GM21576 (cell line): ENCODE results near the gene HEG1.
A peak's percentile ranks its signal among the peaks of the same experiment; 100 is the strongest.
"Not testable (repeated sequence)": the region's sequence is repeated elsewhere in the genome, so short reads cannot be mapped to it uniquely, and the experiment has no call there.

Experiments
- ATAC-seq: cut with Tn5 transposase; IDR thresholded peaks from one replicate; pipeline ENCODE4 v1.9.1; 2021; ENCODE audit warnings: mild to moderate bottlenecking, moderate library complexity; ENCODE audit not compliant: unreplicated experiment

The HEG1 gene, protein sequence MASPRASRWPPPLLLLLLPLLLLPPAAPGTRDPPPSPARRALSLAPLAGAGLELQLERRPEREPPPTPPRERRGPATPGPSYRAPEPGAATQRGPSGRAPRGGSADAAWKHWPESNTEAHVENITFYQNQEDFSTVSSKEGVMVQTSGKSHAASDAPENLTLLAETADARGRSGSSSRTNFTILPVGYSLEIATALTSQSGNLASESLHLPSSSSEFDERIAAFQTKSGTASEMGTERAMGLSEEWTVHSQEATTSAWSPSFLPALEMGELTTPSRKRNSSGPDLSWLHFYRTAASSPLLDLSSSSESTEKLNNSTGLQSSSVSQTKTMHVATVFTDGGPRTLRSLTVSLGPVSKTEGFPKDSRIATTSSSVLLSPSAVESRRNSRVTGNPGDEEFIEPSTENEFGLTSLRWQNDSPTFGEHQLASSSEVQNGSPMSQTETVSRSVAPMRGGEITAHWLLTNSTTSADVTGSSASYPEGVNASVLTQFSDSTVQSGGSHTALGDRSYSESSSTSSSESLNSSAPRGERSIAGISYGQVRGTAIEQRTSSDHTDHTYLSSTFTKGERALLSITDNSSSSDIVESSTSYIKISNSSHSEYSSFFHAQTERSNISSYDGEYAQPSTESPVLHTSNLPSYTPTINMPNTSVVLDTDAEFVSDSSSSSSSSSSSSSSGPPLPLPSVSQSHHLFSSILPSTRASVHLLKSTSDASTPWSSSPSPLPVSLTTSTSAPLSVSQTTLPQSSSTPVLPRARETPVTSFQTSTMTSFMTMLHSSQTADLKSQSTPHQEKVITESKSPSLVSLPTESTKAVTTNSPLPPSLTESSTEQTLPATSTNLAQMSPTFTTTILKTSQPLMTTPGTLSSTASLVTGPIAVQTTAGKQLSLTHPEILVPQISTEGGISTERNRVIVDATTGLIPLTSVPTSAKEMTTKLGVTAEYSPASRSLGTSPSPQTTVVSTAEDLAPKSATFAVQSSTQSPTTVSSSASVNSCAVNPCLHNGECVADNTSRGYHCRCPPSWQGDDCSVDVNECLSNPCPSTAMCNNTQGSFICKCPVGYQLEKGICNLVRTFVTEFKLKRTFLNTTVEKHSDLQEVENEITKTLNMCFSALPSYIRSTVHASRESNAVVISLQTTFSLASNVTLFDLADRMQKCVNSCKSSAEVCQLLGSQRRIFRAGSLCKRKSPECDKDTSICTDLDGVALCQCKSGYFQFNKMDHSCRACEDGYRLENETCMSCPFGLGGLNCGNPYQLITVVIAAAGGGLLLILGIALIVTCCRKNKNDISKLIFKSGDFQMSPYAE (N-terminal part only)

DNA sequence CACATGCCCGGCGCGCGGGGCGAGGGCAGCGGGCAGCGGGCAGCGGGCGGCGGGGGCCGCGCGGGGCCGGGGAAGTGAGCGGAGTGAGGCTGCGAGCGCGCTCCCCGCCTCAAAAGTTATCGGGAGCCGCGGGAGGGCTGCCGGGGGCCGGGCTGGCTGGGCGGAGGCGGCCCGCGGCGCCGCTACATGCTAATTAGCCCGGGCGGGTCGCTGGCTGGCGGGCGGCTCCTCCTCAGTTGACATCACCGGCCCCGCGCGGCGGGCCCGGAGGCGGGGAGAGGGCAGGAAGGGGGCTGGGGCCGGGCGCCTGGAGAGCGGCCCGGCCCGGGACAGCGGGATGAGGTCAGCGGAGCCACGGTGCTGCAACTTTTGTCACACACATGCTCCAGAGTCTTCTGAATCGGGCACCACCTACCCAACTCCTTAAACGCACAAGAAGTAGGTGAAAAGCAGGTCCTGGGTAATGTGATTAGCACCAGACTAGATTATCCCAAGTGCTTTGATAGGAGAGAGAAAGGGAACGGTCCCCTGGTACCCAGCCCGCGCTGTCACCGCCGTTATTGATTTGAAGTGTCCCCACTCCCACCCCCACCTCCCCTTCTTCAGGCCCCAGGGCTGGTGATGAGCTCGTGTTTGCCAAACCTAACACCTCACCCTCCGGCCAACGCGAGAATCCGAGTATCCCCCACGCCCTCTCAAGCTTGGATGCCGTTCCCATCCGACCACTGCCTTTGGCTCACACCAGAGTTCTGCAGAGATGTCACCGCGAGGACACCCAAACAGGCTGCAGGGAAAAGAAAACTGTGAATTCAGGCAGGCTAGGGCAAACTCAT, at the start of gene HEG1:
Gene HEG1 (minus strand): TSS at position 85 of the 833 bp plus-strand sequence. CDS start 107 bp downstream, outside the sequence.
- peak; percentile 53 for ATAC-seq

DNA sequence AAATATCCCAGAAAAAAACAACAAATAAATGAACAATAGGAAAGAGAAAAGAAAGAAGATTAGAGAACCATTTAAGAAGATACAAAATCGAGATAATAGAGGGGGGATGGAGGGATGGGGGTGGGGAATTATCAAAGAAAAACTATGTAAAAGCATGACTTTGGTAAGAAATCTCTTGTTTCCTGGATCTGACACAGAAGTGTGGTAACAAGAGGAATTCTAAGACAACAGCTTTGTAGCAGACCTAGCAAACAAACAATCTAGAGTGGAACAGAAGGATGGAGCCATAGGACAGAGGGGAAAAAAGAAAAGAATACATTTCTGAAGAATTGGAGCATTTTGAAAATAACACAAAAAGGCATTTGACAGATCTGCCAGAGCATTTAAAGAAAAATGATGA, 49.3 kb upstream of the HEG1 start:
- ATAC-seq, result no peak

DNA sequence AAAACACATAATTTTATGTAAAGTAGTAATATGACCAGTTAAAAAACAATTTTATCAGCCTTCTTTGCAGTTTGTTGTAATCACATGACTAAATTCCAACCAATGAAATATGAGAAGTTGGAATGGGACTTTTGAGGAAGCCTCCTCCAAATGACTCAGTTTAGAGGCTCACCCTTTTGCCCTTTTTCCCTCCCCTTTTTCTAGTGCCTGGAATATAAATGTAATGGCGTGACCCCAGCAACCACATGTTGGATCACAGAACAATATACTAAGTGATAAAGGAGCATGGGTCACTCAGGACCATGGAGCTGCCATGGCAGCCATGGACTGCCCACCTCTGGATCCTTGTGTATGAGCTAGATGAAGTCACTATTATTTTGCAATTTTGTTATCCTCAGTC, 48.8 kb upstream of the HEG1 start:
- no peak for ATAC-seq

DNA sequence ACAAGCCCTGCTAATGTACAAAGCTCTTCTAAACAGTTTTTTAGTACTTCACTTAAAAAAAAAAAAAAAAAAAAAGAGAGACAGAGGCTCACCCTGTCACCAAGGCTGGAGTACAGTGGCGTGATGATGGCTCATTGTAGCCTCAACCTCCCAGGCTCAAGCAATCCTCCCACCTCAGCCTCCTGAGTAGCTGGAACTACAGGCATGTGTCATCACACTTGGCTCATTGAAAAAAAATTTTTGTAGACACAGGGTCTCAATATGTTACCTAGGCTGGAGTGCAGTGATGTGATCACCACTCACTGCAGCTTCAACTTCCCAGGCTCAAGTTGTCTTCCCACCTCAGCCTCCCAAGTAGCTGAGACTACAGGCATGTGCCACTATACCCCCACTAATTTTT, 47.6 kb upstream of the HEG1 start:
- ATAC-seq, result no peak

DNA sequence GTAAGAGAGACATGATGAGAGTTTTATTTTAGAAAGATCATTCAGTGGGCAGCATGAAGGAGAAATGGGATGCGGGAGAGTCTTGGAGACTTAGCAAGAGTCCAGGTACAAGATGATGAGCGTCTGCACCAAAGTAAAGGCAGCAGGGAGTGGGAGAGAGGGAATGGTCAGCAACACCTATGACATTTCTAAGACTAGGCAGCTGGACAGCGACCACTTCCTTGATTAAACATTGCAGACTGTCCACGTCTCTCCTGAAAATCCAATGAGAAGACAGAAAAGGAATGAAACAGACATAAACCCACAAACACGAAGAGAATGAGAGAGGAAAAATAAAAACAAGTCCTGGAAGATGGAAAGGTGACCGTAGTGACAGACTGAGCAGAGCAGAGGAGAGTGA, 46.7 kb upstream of the HEG1 start:
- no peak for ATAC-seq

DNA sequence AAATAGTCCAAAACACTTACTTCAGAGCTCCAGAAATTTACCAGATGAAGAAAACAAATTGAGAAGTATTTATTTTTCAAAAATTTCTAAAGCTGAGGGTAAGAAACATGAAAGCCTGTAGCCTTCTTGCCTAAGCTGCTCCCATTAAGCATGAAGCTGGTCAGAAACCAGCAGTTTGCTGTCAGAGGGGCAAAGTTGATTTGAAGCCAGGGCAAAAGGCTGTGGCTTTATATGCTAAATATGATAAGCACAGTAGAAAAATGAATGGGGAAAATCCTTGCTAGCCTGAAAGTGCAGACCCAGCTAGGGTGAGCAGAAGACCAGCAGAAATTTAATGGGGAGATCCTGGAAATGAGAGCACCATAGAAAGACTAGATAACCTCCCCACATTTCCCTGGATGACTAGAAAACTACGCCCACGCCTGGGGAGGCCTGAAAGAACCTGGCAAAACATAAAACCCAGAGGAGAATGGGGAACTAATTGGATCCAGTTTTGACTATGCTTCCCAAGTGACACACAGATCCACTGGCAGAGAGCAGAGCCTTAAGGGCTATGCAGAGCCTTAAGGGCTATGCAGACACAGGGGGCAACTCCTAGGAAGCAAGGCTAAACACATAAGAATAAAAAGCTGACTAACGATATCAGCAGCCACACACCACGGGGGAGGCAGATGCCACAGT, 43.0 kb upstream of the HEG1 start:
- no peak for ATAC-seq

DNA sequence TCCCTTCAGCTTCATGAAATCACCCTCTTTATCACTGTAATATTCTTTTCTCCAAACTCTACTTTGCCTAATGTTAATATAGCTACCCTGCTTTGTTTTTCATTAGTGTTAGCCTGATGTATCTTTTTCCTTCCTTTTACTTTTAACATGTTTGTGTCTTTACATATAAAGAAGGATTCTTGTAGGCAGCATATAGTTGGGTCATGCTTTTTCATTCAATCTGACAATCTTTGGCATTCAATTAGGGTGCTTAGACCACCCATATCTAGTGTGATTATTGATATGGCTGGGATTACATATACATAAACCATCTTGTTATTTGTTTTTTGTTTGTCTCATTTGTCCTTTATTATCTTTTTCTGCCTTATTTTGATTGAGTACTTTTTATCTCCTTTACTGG, 34.9 kb upstream of the HEG1 start:
- no peak for ATAC-seq

DNA sequence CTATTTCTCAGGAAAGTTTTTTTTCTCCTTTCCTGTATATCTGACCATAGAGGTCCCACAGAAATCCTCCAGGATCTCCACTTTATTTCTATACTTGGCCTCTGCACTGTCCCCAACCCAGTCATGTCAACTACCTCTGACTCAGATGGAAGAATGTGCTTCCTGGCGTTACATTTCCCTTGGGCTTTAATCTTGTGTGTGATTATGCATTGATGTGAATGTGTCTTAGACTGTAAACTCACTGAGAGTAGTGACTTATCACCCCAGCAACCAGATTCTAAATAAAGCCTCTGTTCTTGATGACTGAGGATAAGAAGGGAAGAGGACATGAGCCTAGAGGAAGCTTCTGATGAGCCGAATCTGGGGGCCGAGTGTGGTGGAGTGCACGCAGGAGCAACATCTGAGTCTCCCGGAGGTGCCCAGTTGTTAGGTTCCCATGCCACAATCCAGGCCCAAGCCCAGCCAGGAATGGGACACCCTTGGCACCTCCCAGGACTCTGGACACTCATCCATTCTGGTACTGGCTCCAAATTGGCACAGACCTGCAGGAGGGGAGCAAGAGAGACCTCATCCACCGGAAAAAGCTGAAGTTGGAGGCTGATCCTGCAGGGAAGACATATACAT, 32.1 kb upstream of the HEG1 start:
- ATAC-seq, result no peak

DNA sequence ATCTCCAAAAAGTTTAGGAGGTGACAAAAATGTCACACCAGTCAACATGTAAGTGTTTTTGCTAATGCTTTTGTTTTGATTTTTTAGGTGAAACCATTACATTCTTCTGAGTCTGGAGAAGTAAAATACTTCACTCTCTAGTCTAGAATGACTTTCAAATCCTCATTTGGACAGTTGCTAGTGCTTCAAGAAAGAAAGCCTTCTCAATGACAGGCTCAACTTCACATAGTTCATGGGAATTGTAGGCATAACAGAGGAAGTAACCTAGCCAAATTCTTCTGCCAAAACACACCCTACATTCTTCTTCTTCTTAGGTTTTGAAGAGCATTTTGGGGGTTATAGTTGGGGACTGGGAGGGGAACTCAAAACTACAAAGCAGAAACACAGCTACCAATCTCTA, 29.4 kb upstream of the HEG1 start:
- no peak for ATAC-seq

DNA sequence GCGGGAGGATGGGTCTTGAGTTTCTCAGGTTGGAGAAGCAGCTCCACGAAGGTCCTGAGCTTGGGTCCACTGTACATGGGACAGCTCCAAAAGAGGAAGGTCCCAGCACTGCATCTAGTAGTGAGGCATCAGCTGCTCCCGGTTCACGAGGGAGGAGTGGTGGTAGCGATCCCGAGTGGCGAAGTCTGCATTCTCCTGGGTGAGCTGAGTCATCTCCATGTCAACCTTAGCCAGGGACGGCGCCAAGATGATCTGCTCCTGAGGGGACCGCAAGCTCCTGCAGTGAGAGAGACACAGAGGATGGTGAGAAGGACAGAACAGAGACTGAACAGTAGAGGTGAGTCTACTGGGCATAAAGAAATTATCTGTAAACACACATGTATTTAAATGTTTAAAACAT, 28.0 kb upstream of the HEG1 start:
- no peak for ATAC-seq

DNA sequence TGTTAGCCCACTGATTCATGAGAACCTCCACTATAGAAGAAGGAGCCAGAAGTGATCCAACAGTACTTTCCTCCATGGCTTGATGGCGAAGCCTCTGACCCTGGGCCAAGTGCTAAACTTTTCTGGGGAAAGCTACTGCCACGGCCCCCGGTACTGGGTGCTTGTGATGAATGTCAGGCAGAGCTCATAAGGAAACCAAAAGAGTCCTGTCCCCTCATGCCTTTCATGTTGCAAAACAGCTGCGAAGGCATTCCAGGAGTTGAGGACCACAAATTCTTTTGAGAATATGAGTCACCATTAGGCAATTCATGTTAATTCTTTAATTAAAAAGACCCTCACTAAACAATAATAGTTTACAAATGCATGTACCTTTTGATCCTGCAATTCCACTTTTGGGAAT, 26.5 kb upstream of the HEG1 start:
- not testable (repeated sequence) for ATAC-seq

DNA sequence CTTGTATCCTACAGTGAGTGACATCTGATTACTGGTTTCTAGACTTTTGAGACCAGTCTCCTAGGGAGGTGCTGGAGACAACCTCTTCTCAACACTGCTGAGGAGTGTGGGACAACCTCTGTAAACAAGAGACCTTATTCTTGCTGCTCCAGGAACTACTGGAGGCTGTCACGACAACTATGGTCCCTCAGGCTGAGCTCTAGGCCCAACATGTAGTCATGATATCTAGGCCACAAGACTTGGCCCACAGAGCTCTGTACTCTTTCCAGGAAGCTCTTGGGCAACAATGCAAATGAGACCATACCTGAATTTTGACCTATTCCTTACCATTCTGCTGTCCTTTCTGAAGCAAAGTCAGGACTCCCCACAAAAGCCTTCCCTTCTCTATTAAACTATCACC, 24.3 kb upstream of the HEG1 start:
- no peak for ATAC-seq

DNA sequence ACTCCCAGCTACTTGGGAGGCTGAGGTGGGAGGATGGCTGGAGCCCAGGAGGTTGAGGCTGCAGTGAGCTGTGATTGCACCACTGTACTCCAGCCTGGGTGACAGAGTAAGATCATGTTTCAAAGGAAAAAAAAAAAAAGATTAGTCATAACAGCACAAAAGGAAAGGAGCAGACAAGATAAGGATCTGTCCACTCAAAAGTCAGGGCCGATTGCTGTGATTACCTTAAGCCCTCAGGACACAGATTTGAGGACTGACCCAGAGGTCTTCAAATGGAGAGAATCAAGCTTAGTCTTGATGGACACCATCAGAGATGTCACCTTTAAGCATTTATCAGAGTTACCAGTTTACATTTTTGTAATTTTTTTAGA, 23.9 kb upstream of the HEG1 start:
- no peak for ATAC-seq

DNA sequence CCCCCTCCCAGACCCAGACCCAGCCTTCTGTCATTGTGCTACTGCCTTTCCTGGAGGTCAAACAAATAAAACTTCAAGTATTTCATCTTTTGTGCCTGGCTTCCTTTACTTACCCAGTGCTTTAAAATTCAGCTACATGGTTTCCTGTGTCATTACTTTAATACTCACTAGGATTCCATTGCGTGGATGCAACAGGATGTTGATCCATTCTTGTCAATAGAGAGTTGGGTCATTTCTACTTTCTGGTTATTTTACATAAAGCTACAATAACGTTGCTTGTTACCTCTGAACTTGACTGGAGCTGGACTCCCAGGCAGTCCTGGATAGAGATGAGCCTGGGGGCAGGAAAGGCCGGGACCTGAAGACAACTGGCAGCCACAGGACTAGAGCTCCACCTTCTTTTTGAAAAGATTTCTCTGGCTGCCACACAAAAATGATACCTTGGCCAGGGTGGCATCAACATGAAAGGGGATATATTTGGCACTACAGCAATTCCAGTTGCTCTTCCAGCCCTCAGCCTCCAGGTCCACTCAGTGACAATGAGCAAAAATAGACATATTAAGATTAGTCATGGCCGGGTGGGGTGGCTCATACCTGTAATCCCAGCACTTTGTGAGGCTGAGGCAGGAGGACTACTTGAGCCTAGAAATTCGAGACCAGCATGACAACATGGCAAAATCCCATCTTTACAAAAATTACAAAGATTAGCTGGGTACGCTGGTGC, 23.3 kb upstream of the HEG1 start:
- no peak for ATAC-seq

DNA sequence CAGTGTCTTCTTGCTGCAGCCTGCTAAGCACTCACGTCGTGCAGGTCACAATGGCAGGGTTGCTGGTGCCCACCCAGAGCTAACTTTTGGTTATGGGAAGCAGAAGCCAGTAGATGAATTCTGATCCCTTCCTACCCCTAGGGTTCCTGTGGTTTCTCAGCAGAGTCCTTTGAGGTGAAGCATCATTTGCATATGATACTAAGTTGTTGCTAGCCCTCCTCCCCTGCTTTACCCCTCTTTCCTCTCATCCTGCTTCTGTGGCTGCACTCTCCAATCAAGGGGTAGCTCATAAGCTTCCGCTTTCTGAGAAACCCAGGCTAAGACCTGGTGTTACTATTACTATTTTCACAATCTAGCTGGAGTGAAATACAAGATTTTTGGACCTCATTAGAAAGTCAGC, 22.1 kb upstream of the HEG1 start:
- ATAC-seq, result no peak

DNA sequence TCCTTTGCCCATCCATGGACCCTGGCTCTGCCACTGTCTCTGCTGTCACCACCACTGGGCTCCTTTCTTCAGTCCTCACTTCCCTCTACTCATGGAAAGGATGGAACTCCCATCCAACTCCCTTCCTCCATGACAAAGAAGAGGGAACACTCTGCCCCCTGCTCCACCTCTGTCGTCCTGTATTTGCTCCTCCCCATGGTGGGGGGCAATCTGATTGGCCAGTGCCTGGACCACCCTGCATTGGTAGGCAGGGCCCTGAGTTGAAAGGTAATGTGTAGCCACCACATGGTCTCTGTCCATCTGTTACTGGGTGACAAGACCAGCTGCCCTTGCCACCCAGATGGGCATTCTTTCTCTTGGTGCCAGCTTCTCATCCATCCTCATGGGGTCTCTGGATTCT, 20.7 kb upstream of the HEG1 start:
- ATAC-seq, result no peak

DNA sequence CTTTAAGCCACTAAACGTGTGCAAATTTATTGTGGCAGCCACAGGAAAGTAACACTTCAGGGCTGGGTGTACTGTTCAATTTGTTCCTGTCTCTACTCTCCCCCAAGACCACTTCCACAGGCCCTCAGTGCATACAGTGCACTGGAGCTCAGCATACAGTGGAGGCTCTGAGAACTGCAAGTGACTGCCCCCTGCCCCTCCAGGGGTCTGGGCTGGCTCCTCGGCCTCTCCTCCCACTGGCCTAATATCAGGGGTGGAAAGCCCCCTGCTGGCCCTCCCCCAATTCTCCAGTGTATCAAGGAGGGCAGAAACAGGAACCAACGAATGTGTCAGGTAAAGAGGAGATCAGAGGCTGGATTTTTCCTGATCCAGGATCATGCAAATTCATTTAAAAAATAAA, 19.9 kb upstream of the HEG1 start:
- no peak for ATAC-seq

DNA sequence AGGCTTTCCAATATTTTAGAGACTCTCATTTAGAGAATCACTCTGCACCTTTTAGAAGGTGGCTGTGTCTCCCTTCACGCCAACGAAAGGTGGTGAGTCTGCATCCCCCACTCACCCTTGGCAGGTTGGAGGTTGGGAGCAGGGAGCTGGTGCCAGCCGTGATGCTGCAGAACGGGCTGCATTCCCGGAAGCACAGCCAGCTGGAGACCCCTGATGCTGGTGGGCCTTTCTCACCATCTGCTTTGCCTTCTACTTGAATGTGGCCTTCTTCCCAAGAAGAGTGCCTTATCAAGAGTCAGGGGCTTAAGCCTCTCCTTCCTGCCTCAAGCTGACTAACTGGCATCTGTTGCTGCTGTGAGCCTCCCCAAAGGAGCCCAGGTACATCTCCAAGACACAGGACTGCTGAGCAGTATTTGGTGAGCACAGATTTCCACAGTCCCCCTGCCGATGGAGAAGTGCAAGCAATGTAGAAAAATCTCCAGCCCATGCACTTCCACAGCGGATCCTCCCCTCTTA, 17.7 kb upstream of the HEG1 start:
- ATAC-seq, result no peak
